ENCODE results near the gene BRD9.

DNA sequence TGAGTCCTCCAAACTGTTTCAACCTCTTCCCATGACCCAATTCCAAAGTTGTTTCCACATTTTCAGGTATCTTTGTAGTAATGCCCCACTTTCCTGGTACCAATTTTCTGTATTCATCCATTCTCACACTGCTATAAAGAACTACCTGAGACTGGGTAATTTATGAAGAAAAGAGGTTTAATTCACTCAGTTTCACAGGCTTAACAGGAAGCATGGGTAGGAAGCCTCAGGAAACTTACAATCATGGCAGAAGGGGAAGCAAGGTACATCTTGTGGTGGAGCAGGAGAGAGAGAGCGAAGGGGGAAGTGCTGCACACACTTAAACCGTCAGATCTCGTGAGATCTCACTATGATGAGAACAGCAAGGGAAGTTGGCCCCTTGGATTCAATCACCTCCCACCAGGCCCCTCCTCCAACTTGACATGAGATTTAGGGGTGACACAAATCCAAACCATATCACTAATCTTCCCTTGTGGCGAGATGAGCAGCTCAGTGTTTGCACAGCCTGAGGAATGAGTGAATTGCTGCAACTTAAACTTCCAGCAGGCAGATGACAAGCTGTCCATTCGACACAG, 43.0 kb upstream of the BRD9 start:
- TF ChIP-seq EZH2 (IDR thresholded peaks at IDR 0.05; ENCODE audit: borderline replicate concordance): no peak
- TF ChIP-seq, protein P1, sequence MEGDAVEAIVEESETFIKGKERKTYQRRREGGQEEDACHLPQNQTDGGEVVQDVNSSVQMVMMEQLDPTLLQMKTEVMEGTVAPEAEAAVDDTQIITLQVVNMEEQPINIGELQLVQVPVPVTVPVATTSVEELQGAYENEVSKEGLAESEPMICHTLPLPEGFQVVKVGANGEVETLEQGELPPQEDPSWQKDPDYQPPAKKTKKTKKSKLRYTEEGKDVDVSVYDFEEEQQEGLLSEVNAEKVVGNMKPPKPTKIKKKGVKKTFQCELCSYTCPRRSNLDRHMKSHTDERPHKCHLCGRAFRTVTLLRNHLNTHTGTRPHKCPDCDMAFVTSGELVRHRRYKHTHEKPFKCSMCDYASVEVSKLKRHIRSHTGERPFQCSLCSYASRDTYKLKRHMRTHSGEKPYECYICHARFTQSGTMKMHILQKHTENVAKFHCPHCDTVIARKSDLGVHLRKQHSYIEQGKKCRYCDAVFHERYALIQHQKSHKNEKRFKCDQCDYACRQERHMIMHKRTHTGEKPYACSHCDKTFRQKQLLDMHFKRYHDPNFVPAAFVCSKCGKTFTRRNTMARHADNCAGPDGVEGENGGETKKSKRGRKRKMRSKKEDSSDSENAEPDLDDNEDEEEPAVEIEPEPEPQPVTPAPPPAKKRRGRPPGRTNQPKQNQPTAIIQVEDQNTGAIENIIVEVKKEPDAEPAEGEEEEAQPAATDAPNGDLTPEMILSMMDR (IDR thresholded peaks at IDR 0.05; ENCODE audit: poor library complexity): no peak
- TF ChIP-seq EZH2phosphoT487 (IDR thresholded peaks at IDR 0.05; ENCODE audit: low read depth, severe bottlenecking, unreplicated experiment): no peak
